K562 (cell line): Measurements from ENCODE around the gene CNPY4. TPM values are rescaled to one million over a fixed set of nuclear protein-coding genes. Genes with fewer than 3 reads are reported as not detected.

Experiments
- ATF7 ChIP-seq: fragments of 450-650 bp; IDR thresholded peaks from 2 replicates; pipeline ENCODE4 v1.7.1; 2014; ENCODE audit warnings: mild to moderate bottlenecking, moderate library complexity
- C11orf30 ChIP-seq: fragments of 450-650 bp; IDR thresholded peaks from 2 replicates; pipeline ENCODE4 v1.6.1; 2016; ENCODE audit warnings: low read depth, mild to moderate bottlenecking
- DIDO1 ChIP-seq: fragments of 450-650 bp; IDR thresholded peaks from 2 replicates; pipeline ENCODE4 v1.6.1; 2016; ENCODE audit warnings: low read depth, missing biosample characterization, missing genetic modification characterization
- DLX4 ChIP-seq: fragments of 250-450 bp; sonication (Bioruptor Pico); IDR thresholded peaks from 2 replicates; pipeline ENCODE4 v1.6.1; 2021; ENCODE audit warnings: mild to moderate bottlenecking
- ETV6 ChIP-seq, 3 experiments: fragments of 150-350 bp in 1 of 3; sonication (generic) in 1 of 3; formaldehyde crosslinking in 1 of 3; IDR thresholded peaks; 2 replicates each; pipeline versions ENCODE4 v1.6.1 to v1.8.0; 2014 to 2022; ENCODE audit warnings: borderline replicate concordance in 2 of 3, low read depth in 2 of 3, antibody characterized with exemption in 1 of 3, low read length in 1 of 3, mild to moderate bottlenecking in 1 of 3, missing genetic modification reagents in 1 of 3
- HDAC3 ChIP-seq: fragments of 450-650 bp; IDR thresholded peaks from 2 replicates; pipeline ENCODE4 v1.6.1; 2018; ENCODE audit warnings: borderline replicate concordance, mild to moderate bottlenecking, moderate library complexity; ENCODE audit not compliant: partially characterized antibody
- HDGF ChIP-seq: fragments of 450-650 bp; IDR thresholded peaks from 2 replicates; pipeline ENCODE4 v1.6.1; 2016
- HMG20B ChIP-seq: fragments of 250-450 bp; sonication (Bioruptor Pico); IDR thresholded peaks from 2 replicates; pipeline ENCODE4 v1.5.0; 2021; ENCODE audit warnings: mild to moderate bottlenecking
- HNRNPUL1 ChIP-seq: fragments of 200-400 bp; formaldehyde crosslinking; IDR thresholded peaks from 2 replicates; pipeline ENCODE4 v1.6.1; 2017; ENCODE audit warnings: low read length
- KHSRP ChIP-seq: fragments of 450-650 bp; IDR thresholded peaks from 2 replicates; pipeline ENCODE4 v1.6.1; 2017
- LEF1 ChIP-seq: fragments of 450-650 bp; IDR thresholded peaks from 2 replicates; pipeline ENCODE4 v1.6.1; 2016; ENCODE audit warnings: mild to moderate bottlenecking
- MCM7 ChIP-seq, 2 experiments: fragments of 450-650 bp; IDR thresholded peaks; 2 replicates each; pipeline ENCODE4 v1.6.1; 2016 to 2018
- MECOM ChIP-seq: fragments of 250-450 bp; sonication (Bioruptor Pico); IDR thresholded peaks from 2 replicates; pipeline ENCODE4 v1.8.0; 2022; ENCODE audit warnings: inconsistent platforms
- MEF2A ChIP-seq: IDR thresholded peaks from 2 replicates; pipeline ENCODE4 v1.6.1; 2011; ENCODE audit warnings: low read depth, mild to moderate bottlenecking, low read length, moderate library complexity; ENCODE audit not compliant: control insufficient read depth
- PHB2 ChIP-seq: fragments of 450-650 bp; IDR thresholded peaks from 2 replicates; pipeline ENCODE4 v1.6.1; 2017; ENCODE audit warnings: low read depth
- RBM15 ChIP-seq: fragments of 200-400 bp; formaldehyde crosslinking; IDR thresholded peaks from 2 replicates; pipeline ENCODE4 v1.6.1; 2018; ENCODE audit warnings: mild to moderate bottlenecking, low read length, moderate library complexity; ENCODE audit not compliant: insufficient read depth
- SRSF9 ChIP-seq: fragments of 200-400 bp; formaldehyde crosslinking; IDR thresholded peaks from 2 replicates; pipeline ENCODE4 v1.6.1; 2017; ENCODE audit warnings: low read depth, low read length, borderline replicate concordance
- STAT5A ChIP-seq: IDR thresholded peaks from 2 replicates; pipeline ENCODE4 v1.6.1; 2012; ENCODE audit warnings: low read length, inconsistent platforms, borderline replicate concordance
- TCF3 ChIP-seq: sonication (generic); formaldehyde crosslinking; IDR thresholded peaks from 2 replicates; pipeline ENCODE4 v1.4.0; 2020; ENCODE audit warnings: mild to moderate bottlenecking, missing genetic modification reagents
- XRCC3 ChIP-seq: fragments of 450-650 bp; IDR thresholded peaks from 2 replicates; pipeline ENCODE4 v1.6.1; 2017; ENCODE audit warnings: mild to moderate bottlenecking, moderate library complexity
- XRCC5 ChIP-seq: fragments of 200-400 bp; formaldehyde crosslinking; IDR thresholded peaks from 2 replicates; pipeline ENCODE4 v1.6.1; 2017; ENCODE audit warnings: low read depth, mild to moderate bottlenecking, low read length
- YY1 ChIP-seq, 3 experiments: IDR thresholded peaks; 2 replicates each; pipeline ENCODE4 v1.6.1; 2011; ENCODE audit warnings: low read length in 2 of 3, mild to moderate bottlenecking in 2 of 3, moderate library complexity in 2 of 3, borderline replicate concordance in 1 of 3, control low read depth in 1 of 3, low read depth in 1 of 3; ENCODE audit not compliant: insufficient read depth in 3 of 3, insufficient replicate concordance in 2 of 3, control insufficient read depth in 1 of 3, insufficient read length in 1 of 3; ENCODE audit errors: extremely low read depth in 1 of 3
- ZBTB34 ChIP-seq: fragments of 250-450 bp; sonication (Bioruptor Pico); IDR thresholded peaks from 2 replicates; pipeline ENCODE4 v1.8.0; 2021; ENCODE audit warnings: mild to moderate bottlenecking, moderate library complexity
- ZNF121 ChIP-seq: sonication (generic); formaldehyde crosslinking; conservative IDR thresholded peaks from 2 replicates; pipeline ENCODE4 v1.8.0; 2022; ENCODE audit warnings: missing genetic modification reagents
- ZNF740 ChIP-seq, 3 experiments: fragments of 200-800 bp in 1 of 3; sonication (Bioruptor generic) in 1 of 3; sonication (generic) in 1 of 3; formaldehyde crosslinking in 1 of 3; IDR thresholded peaks; 2 replicates each; pipeline versions ENCODE4 v1.6.1 to v1.8.0; 2016 to 2022; ENCODE audit warnings: mild to moderate bottlenecking in 2 of 3, missing compliant biosample characterization in 2 of 3, missing genetic modification characterization in 2 of 3, missing genetic modification reagents in 1 of 3
- ZNF766 ChIP-seq: fragments of 200-800 bp; sonication (Bioruptor generic); conservative IDR thresholded peaks from 2 replicates; pipeline ENCODE4 v1.6.1; 2016; ENCODE audit warnings: missing genetic modification characterization, missing compliant biosample characterization
- polyA plus RNA-seq, 8 experiments: library from polyadenylated mRNA; depleted of rRNA in 4 of 8; stranded (reverse) in 5 of 8; unstranded in 3 of 8; fragments of >200 nt; fragmentation: Nextera tagmentation in 2 of 8; fragmentation: Illumina TruSeq in 1 of 8; extraction: Ambion mirVana in 2 of 8; extraction: Trizol in 1 of 8; gene quantifications; 2 replicates each; pipeline versions ENCODE4 v1.2.1 to v1.2.3, GENCODE V29; 2011 to 2014; ENCODE audit warnings: inconsistent platforms in 1 of 8, missing spikeins in 1 of 8
- total RNA-seq, 7 experiments: library from RNA; depleted of rRNA in 6 of 7; stranded (reverse); fragments of >200 nt in 6 of 7; fragmentation: Illumina TruSeq in 2 of 7; extraction: Trizol in 2 of 7; gene quantifications; 2 replicates each; pipeline versions ENCODE4 v1.2.1 to v1.2.3, GENCODE V29; 2011 to 2021; ENCODE audit warnings: low replicate concordance in 1 of 7

CNPY4 gene
- total and polyA plus RNA-seq, 9 of the 15 experiments (the other 6 are each of a cell fraction or from before 2014, with no cell fraction given): 1.9 to 11.2 (median 7.0) TPM

- TF ChIP-seq STAT5A: 0 out of 2 replicates have a peak, but pooled peaks have one; percentile 28
- TF ChIP-seq YY1 (IDR thresholded peaks at IDR 0.05; ENCODE audit: borderline replicate concordance in 1 of 3, control insufficient read depth in 1 of 3, extremely low read depth in 1 of 3, insufficient read depth in 3 of 3, insufficient read length in 1 of 3, insufficient replicate concordance in 2 of 3, low read depth in 1 of 3, low read length in 2 of 3): no peak
- TF ChIP-seq MEF2A: no peak
- TF ChIP-seq XRCC3: no peak
- no peak for TF ChIP-seq ETV6 (IDR thresholded peaks at IDR 0.05; ENCODE audit: borderline replicate concordance in 1 of 2, low read depth in 2 of 2, low read length in 1 of 2)
- no peak for TF ChIP-seq ETV6 (CRISPR knock-in tag; IDR thresholded peaks at IDR 0.05; ENCODE audit: borderline replicate concordance)
- no peak for TF ChIP-seq XRCC5
- TF ChIP-seq HDAC3: no peak
- TF ChIP-seq DLX4: no peak
- no peak for TF ChIP-seq ZNF766 (CRISPR knock-in tag)
- no peak for TF ChIP-seq KHSRP
- no peak for TF ChIP-seq ZNF121
- no peak for TF ChIP-seq HNRNPUL1
- TF ChIP-seq LEF1: peak; percentile 52; the same call in 1 of the 2 replicates
- TF ChIP-seq HMG20B (CRISPR knock-in tag): no peak
- no peak for TF ChIP-seq PHB2
- TF ChIP-seq DIDO1: no peak
- peak; percentile 74 for TF ChIP-seq TCF3
- TF ChIP-seq ATF7: peak; percentile 96
- no peak for TF ChIP-seq MECOM (CRISPR knock-in tag)
- TF ChIP-seq RBM15: no peak
- no peak for TF ChIP-seq SRSF9
- TF ChIP-seq MCM7 (IDR thresholded peaks at IDR 0.05): no peak
- TF ChIP-seq ZBTB34 (CRISPR knock-in tag): no peak
- TF ChIP-seq ZNF740 (CRISPR knock-in tag; IDR thresholded peaks at IDR 0.05): peak; percentile 65; the same call in 1 of the 2 replicates
- no peak for TF ChIP-seq ZNF740 (tag; IDR thresholded peaks at IDR 0.05)
- peak; percentile 78; the same call in 1 of the 2 replicates for TF ChIP-seq HDGF
- no peak for TF ChIP-seq C11orf30
Measured at GRCh38 chr7:100157334-100158228, 38.1 kb downstream of the CNPY4 start (continued).
